ENCODE measurements around the gene LMF1.
"Not testable (repeated sequence)": the region's sequence is repeated elsewhere in the genome, so short reads cannot be mapped to it uniquely, and the experiment has no call there.

LMF1 gene

GRCh38 chr16:821751-822150 lies 149.0 kb downstream of the LMF1 start:
- H3K9ac ChIP-seq = no peak overlapping the region
- no peaks in the 10 kb centered on the region for H3K36me3 ChIP-seq (ENCODE audit: insufficient read depth)
- no peak overlapping the region for H3K4me2 ChIP-seq
- H4K20me1 ChIP-seq (ENCODE audit: insufficient read depth) = no peaks in the 10 kb centered on the region
- H2AFZ ChIP-seq (ENCODE audit: low read depth) = no peak overlapping the region
- no peak overlapping the region for H3K27ac ChIP-seq
- H3K4me3 ChIP-seq (IDR thresholded peaks at IDR 0.05; ENCODE audit: insufficient read depth, low read depth, low read length) = no peak overlapping the region
- H3K4me1 ChIP-seq (ENCODE audit: low read depth, poor library complexity, severe bottlenecking) = no peaks in the 10 kb centered on the region
- TF ChIP-seq CTCF (conservative IDR thresholded peaks at IDR 0.05; ENCODE audit: low read depth, low read length) = no peak
- peaks cover 92% of the 10 kb centered on the region for H3K27me3 ChIP-seq (ENCODE audit: insufficient read depth, low read depth)
- no peaks in the 10 kb centered on the region for H3K79me2 ChIP-seq (ENCODE audit: insufficient read depth, low read depth)

GRCh38 chr16:820748-821147 lies 150.0 kb downstream of the LMF1 start:
- H3K4me3 ChIP-seq (IDR thresholded peaks at IDR 0.05; ENCODE audit: insufficient read depth, low read depth, low read length) = no peak overlapping the region
- H3K79me2 ChIP-seq (ENCODE audit: insufficient read depth, low read depth) = no peaks in the 10 kb centered on the region
- no peak for TF ChIP-seq CTCF (conservative IDR thresholded peaks at IDR 0.05; ENCODE audit: low read depth, low read length)
- no peak overlapping the region for H3K9ac ChIP-seq
- H4K20me1 ChIP-seq (ENCODE audit: insufficient read depth) = no peaks in the 10 kb centered on the region
- H3K4me2 ChIP-seq = no peak overlapping the region
- no peak overlapping the region for H2AFZ ChIP-seq (ENCODE audit: low read depth)
- H3K27me3 ChIP-seq (ENCODE audit: insufficient read depth, low read depth) = peaks cover 95% of the 10 kb centered on the region
- H3K4me1 ChIP-seq (ENCODE audit: low read depth, poor library complexity, severe bottlenecking) = no peaks in the 10 kb centered on the region
- no peaks in the 10 kb centered on the region for H3K36me3 ChIP-seq (ENCODE audit: insufficient read depth)
- no peak overlapping the region for H3K27ac ChIP-seq

- H3K4me3 ChIP-seq (IDR thresholded peaks at IDR 0.05; ENCODE audit: insufficient read depth, low read depth, low read length); H3K79me2 ChIP-seq (ENCODE audit: insufficient read depth, low read depth); H3K9ac ChIP-seq; H3K4me2 ChIP-seq; H4K20me1 ChIP-seq (ENCODE audit: insufficient read depth); H3K27ac ChIP-seq; H3K36me3 ChIP-seq (ENCODE audit: insufficient read depth); H2AFZ ChIP-seq (ENCODE audit: low read depth); H3K4me1 ChIP-seq (ENCODE audit: low read depth, poor library complexity, severe bottlenecking): not testable (repeated sequence)
- H3K27me3 ChIP-seq (ENCODE audit: insufficient read depth, low read depth) = peaks cover 95% of the 10 kb centered on the region
Measured at GRCh38 chr16:820044-820408, 150.8 kb downstream of the LMF1 start.

GRCh38 chr16:819336-820043 lies 151.3 kb downstream of the LMF1 start:
- Histone ChIP-seq H3K27me3 (ENCODE audit: insufficient read depth, low read depth) (peaks cover 95% of the 10 kb centered on the region), H3K79me2 (ENCODE audit: insufficient read depth, low read depth) (no peaks in the 10 kb centered on the region), H3K4me2 (no peak overlapping the region), H3K4me1 (ENCODE audit: low read depth, poor library complexity, severe bottlenecking) (no peaks in the 10 kb centered on the region), H3K9ac (no peak overlapping the region), H3K36me3 (ENCODE audit: insufficient read depth) (no peaks in the 10 kb centered on the region), H4K20me1 (ENCODE audit: insufficient read depth) (no peaks in the 10 kb centered on the region), H2AFZ (ENCODE audit: low read depth) (no peak overlapping the region), H3K27ac (no peak overlapping the region), H3K4me3 (IDR thresholded peaks at IDR 0.05; ENCODE audit: insufficient read depth, low read depth, low read length) (no peak overlapping the region)
- no peak for TF ChIP-seq CTCF (conservative IDR thresholded peaks at IDR 0.05; ENCODE audit: low read depth, low read length)

- H3K9ac ChIP-seq = no peak overlapping the region
- no peaks in the 10 kb centered on the region for H3K36me3 ChIP-seq (ENCODE audit: insufficient read depth)
- no peaks in the 10 kb centered on the region for H4K20me1 ChIP-seq (ENCODE audit: insufficient read depth)
- H3K27me3 ChIP-seq (ENCODE audit: insufficient read depth, low read depth) = peaks cover 95% of the 10 kb centered on the region
- H3K4me2 ChIP-seq = no peak overlapping the region
- H3K4me1 ChIP-seq (ENCODE audit: low read depth, poor library complexity, severe bottlenecking) = no peaks in the 10 kb centered on the region
- H2AFZ ChIP-seq (ENCODE audit: low read depth) = no peak overlapping the region
- H3K4me3 ChIP-seq (IDR thresholded peaks at IDR 0.05; ENCODE audit: insufficient read depth, low read depth, low read length) = no peak overlapping the region
- no peaks in the 10 kb centered on the region for H3K79me2 ChIP-seq (ENCODE audit: insufficient read depth, low read depth)
- TF ChIP-seq CTCF (conservative IDR thresholded peaks at IDR 0.05; ENCODE audit: low read depth, low read length) = no peak
- no peak overlapping the region for H3K27ac ChIP-seq
Measured at GRCh38 chr16:818592-818991, 152.2 kb downstream of the LMF1 start.
